ENCODE measurements around the gene PDZD2.

GRCh38 chr5:32132757-32133156, 493.8 kb downstream of the PDZD2 start:
- TF ChIP-seq POLR2A (IDR thresholded peaks at IDR 0.05): no peak
- no peak for TF ChIP-seq CTCF (IDR thresholded peaks at IDR 0.05 in 4 of 5, conservative IDR thresholded peaks at IDR 0.05 in 1 of 5)

All from gastrocnemius medialis (tissue), 4 donors.